Measurements from ENCODE around the gene KRT16.
A peak's percentile ranks its signal among the peaks of the same experiment; 100 is the strongest.
"Not testable (repeated sequence)": the region's sequence is repeated elsewhere in the genome, so short reads cannot be mapped to it uniquely, and the experiment has no call there.

The KRT16 gene

GRCh38 chr17:41647940-41648410, 35.4 kb upstream of the KRT16 start:
- H3K9me2 ChIP-seq (replicated peaks; ENCODE audit: control insufficient read depth, low read length), result no peaks in the 10 kb centered on the region
- H3K4me3 ChIP-seq (ENCODE audit: low read length), result peak overlapping the region; percentile 72
- H4K20me1 ChIP-seq (ENCODE audit: control insufficient read depth, insufficient read depth, low read depth, low read length), result no peaks in the 10 kb centered on the region
- H3K27ac ChIP-seq (ENCODE audit: low read depth, low read length), result no peak overlapping the region
- H3K27me3 ChIP-seq (ENCODE audit: control insufficient read depth, low read length), result peaks cover 5% of the 10 kb centered on the region
- peak overlapping the region; percentile 95 for H3K4me2 ChIP-seq (ENCODE audit: low read length)
- H3K79me2 ChIP-seq (ENCODE audit: control insufficient read depth, low read length), result no peaks in the 10 kb centered on the region
- H3K9me3 ChIP-seq (ENCODE audit: control insufficient read depth, insufficient read depth, low read length), result no peaks in the 10 kb centered on the region
- no peak for TF ChIP-seq EZH2phosphoT487 (IDR thresholded peaks at IDR 0.05; ENCODE audit: borderline replicate concordance, low read length)
- TF ChIP-seq, protein P1, sequence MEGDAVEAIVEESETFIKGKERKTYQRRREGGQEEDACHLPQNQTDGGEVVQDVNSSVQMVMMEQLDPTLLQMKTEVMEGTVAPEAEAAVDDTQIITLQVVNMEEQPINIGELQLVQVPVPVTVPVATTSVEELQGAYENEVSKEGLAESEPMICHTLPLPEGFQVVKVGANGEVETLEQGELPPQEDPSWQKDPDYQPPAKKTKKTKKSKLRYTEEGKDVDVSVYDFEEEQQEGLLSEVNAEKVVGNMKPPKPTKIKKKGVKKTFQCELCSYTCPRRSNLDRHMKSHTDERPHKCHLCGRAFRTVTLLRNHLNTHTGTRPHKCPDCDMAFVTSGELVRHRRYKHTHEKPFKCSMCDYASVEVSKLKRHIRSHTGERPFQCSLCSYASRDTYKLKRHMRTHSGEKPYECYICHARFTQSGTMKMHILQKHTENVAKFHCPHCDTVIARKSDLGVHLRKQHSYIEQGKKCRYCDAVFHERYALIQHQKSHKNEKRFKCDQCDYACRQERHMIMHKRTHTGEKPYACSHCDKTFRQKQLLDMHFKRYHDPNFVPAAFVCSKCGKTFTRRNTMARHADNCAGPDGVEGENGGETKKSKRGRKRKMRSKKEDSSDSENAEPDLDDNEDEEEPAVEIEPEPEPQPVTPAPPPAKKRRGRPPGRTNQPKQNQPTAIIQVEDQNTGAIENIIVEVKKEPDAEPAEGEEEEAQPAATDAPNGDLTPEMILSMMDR (IDR thresholded peaks at IDR 0.05; ENCODE audit: low read depth, low read length, poor library complexity, severe bottlenecking), result peak; percentile 86
- 0 out of 2 replicates have a peak, but pooled peaks cover 2% of the 10 kb centered on the region for H3F3A ChIP-seq (ENCODE audit: control insufficient read depth, insufficient read depth)
- H3K36me3 ChIP-seq (ENCODE audit: control insufficient read depth, low read length), result no peaks in the 10 kb centered on the region
- peaks cover 13% of the 10 kb centered on the region for H3K4me1 ChIP-seq (ENCODE audit: control insufficient read depth, low read length)

GRCh38 chr17:41647038-41647813, 34.7 kb upstream of the KRT16 start:
- Histone ChIP-seq H3K79me2 (ENCODE audit: control insufficient read depth, low read length) (no peaks in the 10 kb centered on the region), H3K36me3 (ENCODE audit: control insufficient read depth, low read length) (no peaks in the 10 kb centered on the region), H3K4me3 (ENCODE audit: low read length) (no peak overlapping the region), H3K27me3 (ENCODE audit: control insufficient read depth, low read length) (peaks cover 5% of the 10 kb centered on the region), H3K4me1 (ENCODE audit: control insufficient read depth, low read length) (peaks cover 13% of the 10 kb centered on the region), H3K4me2 (ENCODE audit: low read length) (no peak overlapping the region), H4K20me1 (ENCODE audit: control insufficient read depth, insufficient read depth, low read depth, low read length) (no peaks in the 10 kb centered on the region), H3F3A (ENCODE audit: control insufficient read depth, insufficient read depth) (0 out of 2 replicates have a peak, but pooled peaks cover 2% of the 10 kb centered on the region), H3K9me2 (replicated peaks; ENCODE audit: control insufficient read depth, low read length) (no peaks in the 10 kb centered on the region), H3K9me3 (ENCODE audit: control insufficient read depth, insufficient read depth, low read length) (no peaks in the 10 kb centered on the region), H3K27ac (ENCODE audit: low read depth, low read length) (no peak overlapping the region)
- no peak for TF ChIP-seq EZH2phosphoT487 (IDR thresholded peaks at IDR 0.05; ENCODE audit: borderline replicate concordance, low read length)

GRCh38 chr17:41642252-41643156, 29.9 kb upstream of the KRT16 start:
- no peak overlapping the region for H3K4me3 ChIP-seq (ENCODE audit: low read length)
- no peaks in the 10 kb centered on the region for H3K9me3 ChIP-seq (ENCODE audit: control insufficient read depth, insufficient read depth, low read length)
- no peaks in the 10 kb centered on the region for H3F3A ChIP-seq (ENCODE audit: control insufficient read depth, insufficient read depth)
- no peak overlapping the region for H3K4me2 ChIP-seq (ENCODE audit: low read length)
- H3K36me3 ChIP-seq (ENCODE audit: control insufficient read depth, low read length), result no peaks in the 10 kb centered on the region
- no peaks in the 10 kb centered on the region for H3K79me2 ChIP-seq (ENCODE audit: control insufficient read depth, low read length)
- no peaks in the 10 kb centered on the region for H4K20me1 ChIP-seq (ENCODE audit: control insufficient read depth, insufficient read depth, low read depth, low read length)
- no peak for TF ChIP-seq EZH2phosphoT487 (IDR thresholded peaks at IDR 0.05; ENCODE audit: borderline replicate concordance, low read length)
- TF ChIP-seq, protein P1 (IDR thresholded peaks at IDR 0.05; ENCODE audit: low read depth, low read length, poor library complexity, severe bottlenecking), result no peak
- H3K9me2 ChIP-seq (replicated peaks; ENCODE audit: control insufficient read depth, low read length), result no peaks in the 10 kb centered on the region
- no peak overlapping the region for H3K27ac ChIP-seq (ENCODE audit: low read depth, low read length)
- no peaks in the 10 kb centered on the region for H3K4me1 ChIP-seq (ENCODE audit: control insufficient read depth, low read length)
- peaks cover 5% of the 10 kb centered on the region for H3K27me3 ChIP-seq (ENCODE audit: control insufficient read depth, low read length)

DNA sequence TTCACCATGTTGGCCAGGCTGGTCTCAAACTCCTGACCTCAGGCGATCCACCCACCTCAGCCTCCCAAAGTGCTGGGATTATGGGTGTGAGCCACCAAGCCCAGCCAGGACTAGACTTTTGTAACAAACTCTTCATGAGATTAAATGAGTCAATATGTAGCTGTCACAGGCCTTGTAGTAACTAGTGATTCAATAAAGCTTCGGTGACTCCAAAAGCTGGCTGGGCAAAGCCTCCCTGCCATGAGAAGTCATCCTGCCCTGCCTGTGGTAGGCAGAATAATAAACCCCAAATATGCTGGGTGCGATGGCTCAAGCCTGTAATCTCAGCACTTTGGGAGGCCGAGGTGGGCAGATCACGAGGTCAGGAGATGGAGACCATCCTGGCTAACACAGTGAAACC, 28.0 kb upstream of the KRT16 start:
- not testable (repeated sequence) for H3K4me3 ChIP-seq (ENCODE audit: low read length); H3K9me2 ChIP-seq (replicated peaks; ENCODE audit: control insufficient read depth, low read length); H3K4me1 ChIP-seq (ENCODE audit: control insufficient read depth, low read length); H3K79me2 ChIP-seq (ENCODE audit: control insufficient read depth, low read length); H4K20me1 ChIP-seq (ENCODE audit: control insufficient read depth, insufficient read depth, low read depth, low read length); H3K9me3 ChIP-seq (ENCODE audit: control insufficient read depth, insufficient read depth, low read length); H3K36me3 ChIP-seq (ENCODE audit: control insufficient read depth, low read length); H3F3A ChIP-seq (ENCODE audit: control insufficient read depth, insufficient read depth); H3K4me2 ChIP-seq (ENCODE audit: low read length); H3K27ac ChIP-seq (ENCODE audit: low read depth, low read length); H3K27me3 ChIP-seq (ENCODE audit: control insufficient read depth, low read length)

All from DOHH2 (cell line).